Measurements from ENCODE around the gene STATH.

- TF ChIP-seq POLR2A (IDR thresholded peaks at IDR 0.05), result no peak
- TF ChIP-seq CTCF (IDR thresholded peaks at IDR 0.05), result no peak
Measured at GRCh38 chr4:69970071-69970470, 25.7 kb upstream of the STATH start.
